Measurements from ENCODE around the gene RASSF3. TPM values are rescaled to one million over a fixed set of nuclear protein-coding genes. Genes with fewer than 3 reads are reported as not detected.

RASSF3 gene
- total RNA-seq, 6 experiments from 2014 or later = 5.8 to 27.3 (median 10.6) TPM

- H3K27ac ChIP-seq = no peak overlapping the region
- intact Hi-C loops (cut with DNase I) = no loop called here
Observed at GRCh38 chr12:64683816-64684543, 73.7 kb downstream of the RASSF3 start.

GRCh38 chr12:64685050-64685449, 74.8 kb downstream of the RASSF3 start:
- Histone ChIP-seq H3K4me1 (peaks cover 0 to 2% (median 0%) of the 10 kb centered on the region in 4 donors), H3K36me3 (no peaks in the 10 kb centered on the region), H3K27ac (no peak overlapping the region), H3K9me3 (no peaks in the 10 kb centered on the region), H3K27me3 (no peaks in the 10 kb centered on the region), H3K4me3 (no peak overlapping the region)
- TF ChIP-seq POLR2A (IDR thresholded peaks at IDR 0.05) (no peak), CTCF (IDR thresholded peaks at IDR 0.05) (no peak)
- WGBS (ENCODE audit: insufficient coverage, low coverage, low lambda C conversion rate, missing lambda C conversion rate) = 97% methylated on average over 6 of the region's 6 CpGs
- ATAC-seq (no peak), DNase-seq (no peak)
- intact Hi-C loops (cut with DNase I) = no loop called here

More at GRCh38 chr12:64683816-64684543, 73.7 kb downstream of the RASSF3 start:
- no peaks in the 10 kb centered on the region for H3K27me3 ChIP-seq
- no peaks in the 10 kb centered on the region for H3K36me3 ChIP-seq
- ATAC-seq (no peak), DNase-seq (no peak)
- WGBS (ENCODE audit: insufficient coverage, low coverage, low lambda C conversion rate, missing lambda C conversion rate) = 85% methylated on average over 9 of the region's 10 CpGs
- peaks cover 0 to 2% (median 0%) of the 10 kb centered on the region in 4 donors for H3K4me1 ChIP-seq
- H3K4me3 ChIP-seq = no peak overlapping the region
- TF ChIP-seq POLR2A (IDR thresholded peaks at IDR 0.05) (no peak), CTCF (IDR thresholded peaks at IDR 0.05) (no peak)
- no peaks in the 10 kb centered on the region for H3K9me3 ChIP-seq

GRCh38 chr12:64685605-64686004, 75.3 kb downstream of the RASSF3 start:
- intact Hi-C loops (cut with DNase I) = no loop called here
- DNase-seq = no peak
- H3K4me1 ChIP-seq = peaks cover 0 to 2% (median 0%) of the 10 kb centered on the region in 4 donors
- H3K9me3 ChIP-seq = no peaks in the 10 kb centered on the region
- H3K27me3 ChIP-seq = no peaks in the 10 kb centered on the region
- no peak overlapping the region for H3K4me3 ChIP-seq
- TF ChIP-seq CTCF (IDR thresholded peaks at IDR 0.05) (no peak), POLR2A (IDR thresholded peaks at IDR 0.05) (no peak)
- H3K27ac ChIP-seq = no peak overlapping the region
- 91% methylated on average over 11 of the region's 15 CpGs for WGBS (ENCODE audit: insufficient coverage, low coverage, low lambda C conversion rate, missing lambda C conversion rate)
- no peaks in the 10 kb centered on the region for H3K36me3 ChIP-seq
- ATAC-seq = no peak

- H3K4me1 ChIP-seq = peaks cover 0 to 2% (median 0%) of the 10 kb centered on the region in 4 donors
Observed at GRCh38 chr12:64687816-64688215, 77.5 kb downstream of the RASSF3 start.

More at GRCh38 chr12:64687816-64688215, 77.5 kb downstream of the RASSF3 start:
- WGBS (ENCODE audit: insufficient coverage, low coverage, low lambda C conversion rate, missing lambda C conversion rate) = 28% methylated on average over 2 of the region's 5 CpGs
- Histone ChIP-seq H3K27ac (no peak overlapping the region), H3K27me3 (no peaks in the 10 kb centered on the region), H3K36me3 (no peaks in the 10 kb centered on the region), H3K4me3 (no peak overlapping the region), H3K9me3 (no peaks in the 10 kb centered on the region)
- intact Hi-C loops (cut with DNase I) = no loop called here
- TF ChIP-seq CTCF (IDR thresholded peaks at IDR 0.05) = no peak
- TF ChIP-seq POLR2A (IDR thresholded peaks at IDR 0.05) = no peak
- DNase-seq (peak in 1 of 3 donors; percentile 36), ATAC-seq (peak in 2 of 4 donors; percentile 14 to 40)
